Tibial nerve (tissue), 3 donors: ENCODE data around the gene ETV2.

Experiments
- CTCF ChIP-seq, 5 experiments: fragments of 200-600 bp in 3 of 5; fragments of 450-650 bp in 2 of 5; sonication (generic) in 3 of 5; IDR thresholded peaks; one replicate each; pipeline ENCODE4 v1.5.1; 2016 to 2019; ENCODE audit warnings: antibody characterized with exemption in 5 of 5, mild to moderate bottlenecking in 3 of 5, moderate library complexity in 2 of 5
- POLR2A ChIP-seq, 2 donors: fragments of 450-650 bp; IDR thresholded peaks; one replicate each; pipeline ENCODE4 v1.6.1; 2017; ENCODE audit warnings: antibody characterized with exemption in 2 of 2, mild to moderate bottlenecking in 2 of 2, moderate library complexity in 2 of 2

DNA sequence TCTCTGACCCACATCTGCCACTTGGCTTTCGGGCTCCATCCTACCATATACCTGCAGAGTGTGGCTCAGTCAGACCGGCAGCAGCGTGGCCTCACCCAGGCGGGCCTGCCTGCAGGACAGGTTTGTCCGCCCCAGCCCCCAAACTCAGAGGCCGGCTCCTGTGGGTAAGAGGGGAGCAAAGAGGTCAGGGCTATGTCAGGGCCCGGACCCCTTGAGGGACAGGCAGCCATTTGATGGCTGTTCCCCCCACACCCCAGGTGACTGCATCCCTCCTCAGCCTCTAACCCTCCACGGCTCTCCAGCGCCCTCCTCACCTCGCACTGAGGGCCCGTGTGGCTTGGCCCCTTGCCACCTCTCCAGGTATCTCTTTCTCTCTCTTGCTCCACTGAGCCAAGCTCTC is 50.5 kb downstream of the ETV2 start:
- no peak for TF ChIP-seq CTCF (IDR thresholded peaks at IDR 0.05)
- no peak for TF ChIP-seq POLR2A (IDR thresholded peaks at IDR 0.05)
